ENCODE results near the gene PDZRN4. TPM values are rescaled to one million over a fixed set of nuclear protein-coding genes. Genes with fewer than 3 reads are reported as not detected.

The PDZRN4 gene
- total and polyA plus RNA-seq, 8 donors, result 0.11 to 0.76 (median 0.34) TPM

GRCh38 chr12:41407232-41407799, 219.2 kb downstream of the PDZRN4 start:
- TF ChIP-seq CTCF (IDR thresholded peaks at IDR 0.05), result no peak
- no peak overlapping the region for H3K4me3 ChIP-seq
- no peaks in the 10 kb centered on the region for H3K36me3 ChIP-seq
- H3K9me3 ChIP-seq, result peaks cover 0 to 16% of the 10 kb centered on the region in 2 donors
- H3K4me1 ChIP-seq, result no peaks in the 10 kb centered on the region
- no peaks in the 10 kb centered on the region for H3K27me3 ChIP-seq
- intact Hi-C loops (cut with DNase I), result no loop called here
- DNase-seq (no peak), ATAC-seq (no peak)
- no peak overlapping the region for H3K27ac ChIP-seq

GRCh38 chr12:41409628-41410027, 221.5 kb downstream of the PDZRN4 start:
- Histone ChIP-seq H3K4me3 (no peak overlapping the region), H3K27ac (no peak overlapping the region), H3K27me3 (no peaks in the 10 kb centered on the region), H3K36me3 (no peaks in the 10 kb centered on the region), H3K9me3 (peaks cover 0 to 13% of the 10 kb centered on the region in 2 donors), H3K4me1 (no peaks in the 10 kb centered on the region)
- DNase-seq (no peak), ATAC-seq (no peak)
- no peak for TF ChIP-seq CTCF (IDR thresholded peaks at IDR 0.05)
- intact Hi-C loops (cut with DNase I), result no loop called here

- H3K4me3 ChIP-seq, result no peak overlapping the region
- DNase-seq (no peak), ATAC-seq (no peak)
- no peak overlapping the region for H3K27ac ChIP-seq
- intact Hi-C loops (cut with DNase I), result no loop called here
- peaks cover 0 to 2% of the 10 kb centered on the region in 2 donors for H3K9me3 ChIP-seq
- H3K27me3 ChIP-seq, result no peaks in the 10 kb centered on the region
- TF ChIP-seq CTCF (IDR thresholded peaks at IDR 0.05), result no peak
- H3K36me3 ChIP-seq, result no peaks in the 10 kb centered on the region
- H3K4me1 ChIP-seq, result no peaks in the 10 kb centered on the region
Measured at GRCh38 chr12:41418586-41418985, 230.5 kb downstream of the PDZRN4 start.

GRCh38 chr12:41419131-41419893, 231.2 kb downstream of the PDZRN4 start:
- Histone ChIP-seq H3K36me3 (no peaks in the 10 kb centered on the region), H3K4me1 (no peaks in the 10 kb centered on the region), H3K27ac (no peak overlapping the region), H3K9me3 (no peaks in the 10 kb centered on the region), H3K4me3 (no peak overlapping the region), H3K27me3 (no peaks in the 10 kb centered on the region)
- no peak for TF ChIP-seq CTCF (IDR thresholded peaks at IDR 0.05)
- DNase-seq, result no peak
- no peak for ATAC-seq
- intact Hi-C loops (cut with DNase I), result no loop called here

GRCh38 chr12:41424651-41425050, 236.5 kb downstream of the PDZRN4 start:
- intact Hi-C loops (cut with DNase I), result no loop called here
- H3K27me3 ChIP-seq, result no peaks in the 10 kb centered on the region
- ATAC-seq (no peak), DNase-seq (no peak)
- H3K36me3 ChIP-seq, result no peaks in the 10 kb centered on the region
- no peak overlapping the region for H3K4me3 ChIP-seq
- no peaks in the 10 kb centered on the region for H3K4me1 ChIP-seq
- no peak for TF ChIP-seq CTCF (IDR thresholded peaks at IDR 0.05)
- H3K27ac ChIP-seq, result no peak overlapping the region
- H3K9me3 ChIP-seq, result no peaks in the 10 kb centered on the region

Measured in left lung (tissue), 10 donors.